ENCODE measurements around the gene USE1.

USE1 gene

GRCh38 chr19:17211547-17212446 is 3.4 kb upstream of the USE1 start:
- H4K8ac ChIP-seq (ENCODE audit: low read depth, low read length), result no peak overlapping the region
- H2BK12ac ChIP-seq (ENCODE audit: low read length), result no peak overlapping the region
- peaks cover 59 to 60% of the 10 kb centered on the region in 2 experiments for H3K36me3 ChIP-seq (ENCODE audit: control insufficient read depth in 1 of 2, insufficient read depth in 2 of 2, low read length in 2 of 2)
- H2AFZ ChIP-seq (ENCODE audit: insufficient read depth, low read length, poor library complexity), result no peak overlapping the region
- H3K27ac ChIP-seq (ENCODE audit: low read depth, low read length), result no peak overlapping the region
- H2BK120ac ChIP-seq (ENCODE audit: insufficient read depth, low read length, poor library complexity), result no peak overlapping the region
- H3K9ac ChIP-seq (ENCODE audit: low read length), result no peak overlapping the region
- no peak overlapping the region for H4K91ac ChIP-seq (ENCODE audit: low read depth, low read length)
- peaks cover 13% of the 10 kb centered on the region for H3K79me1 ChIP-seq (ENCODE audit: low read length)
- H3K9me3 ChIP-seq (ENCODE audit: insufficient read depth, low read depth, low read length), result peaks cover 3% of the 10 kb centered on the region
- no peak overlapping the region for H4K12ac ChIP-seq (ENCODE audit: low read depth, low read length)
- H2BK5ac ChIP-seq (ENCODE audit: low read depth, low read length, poor library complexity), result no peak overlapping the region
- no peak overlapping the region for H3K4me2 ChIP-seq (ENCODE audit: low read length)
- H3K79me2 ChIP-seq (ENCODE audit: control insufficient read depth, insufficient read depth, low read length, poor library complexity), result peaks cover 6% of the 10 kb centered on the region
- no peak overlapping the region for H3K14ac ChIP-seq (ENCODE audit: low read length)
- H3K4ac ChIP-seq (ENCODE audit: low read depth, low read length), result no peak overlapping the region
- H3K4me3 ChIP-seq (ENCODE audit: low read depth, low read length), result no peak overlapping the region
- no peaks in the 10 kb centered on the region for H3K27me3 ChIP-seq (ENCODE audit: insufficient read depth, low read length)
- no peak overlapping the region for H3K18ac ChIP-seq (ENCODE audit: low read length)
- WGBS (ENCODE audit: extremely low coverage, insufficient coverage, insufficient read length), result no CpG with 5 or more reads among the region's 58 CpGs
- H2AK5ac ChIP-seq (ENCODE audit: low read length), result no peak overlapping the region
- H3K4me1 ChIP-seq (ENCODE audit: control insufficient read depth in 1 of 2, insufficient read depth in 2 of 2, low read length in 2 of 2), result peaks cover 12 to 13% of the 10 kb centered on the region in 2 experiments
- no peak overlapping the region for H3K23ac ChIP-seq (ENCODE audit: low read length)
- no peak for DNase-seq

- Histone ChIP-seq H3K4ac (ENCODE audit: low read depth, low read length) (no peak overlapping the region), H3K27me3 (ENCODE audit: insufficient read depth, low read length) (no peaks in the 10 kb centered on the region), H3K9ac (ENCODE audit: low read length) (no peak overlapping the region), H2AFZ (ENCODE audit: insufficient read depth, low read length, poor library complexity) (no peak overlapping the region), H3K4me3 (ENCODE audit: low read depth, low read length) (no peak overlapping the region), H2BK12ac (ENCODE audit: low read length) (no peak overlapping the region), H2BK120ac (ENCODE audit: insufficient read depth, low read length, poor library complexity) (no peak overlapping the region), H3K4me2 (ENCODE audit: low read length) (no peak overlapping the region), H3K36me3 (ENCODE audit: control insufficient read depth in 1 of 2, insufficient read depth in 2 of 2, low read length in 2 of 2) (peaks cover 66 to 67% of the 10 kb centered on the region in 2 experiments), H3K79me1 (ENCODE audit: low read length) (peaks cover 13% of the 10 kb centered on the region), H3K79me2 (ENCODE audit: control insufficient read depth, insufficient read depth, low read length, poor library complexity) (peaks cover 6% of the 10 kb centered on the region), H3K23ac (ENCODE audit: low read length) (no peak overlapping the region), H2AK5ac (ENCODE audit: low read length) (no peak overlapping the region), H3K18ac (ENCODE audit: low read length) (no peak overlapping the region), H2BK5ac (ENCODE audit: low read depth, low read length, poor library complexity) (no peak overlapping the region), H3K27ac (ENCODE audit: low read depth, low read length) (no peak overlapping the region), H3K9me3 (ENCODE audit: insufficient read depth, low read depth, low read length) (peaks cover 5% of the 10 kb centered on the region), H4K12ac (ENCODE audit: low read depth, low read length) (no peak overlapping the region), H3K4me1 (ENCODE audit: control insufficient read depth in 1 of 2, insufficient read depth in 2 of 2, low read length in 2 of 2) (peaks cover 12 to 13% of the 10 kb centered on the region in 2 experiments), H4K8ac (ENCODE audit: low read depth, low read length) (no peak overlapping the region), H4K91ac (ENCODE audit: low read depth, low read length) (no peak overlapping the region), H3K14ac (ENCODE audit: low read length) (no peak overlapping the region)
- no peak for DNase-seq
- no CpG with 5 or more reads among the region's 5 CpGs for WGBS (ENCODE audit: extremely low coverage, insufficient coverage, insufficient read length)
Measured at GRCh38 chr19:17213334-17213733, 1.8 kb upstream of the USE1 start.

GRCh38 chr19:17214508-17215126 is 540 bp upstream of the USE1 start:
- peak overlapping the region; percentile 92 for H4K8ac ChIP-seq (ENCODE audit: low read depth, low read length)
- peak in 1 of 2 donors; percentile 21 for DNase-seq
- H2BK12ac ChIP-seq (ENCODE audit: low read length), result peak overlapping the region; percentile 59
- H3K79me1 ChIP-seq (ENCODE audit: low read length), result peaks cover 13% of the 10 kb centered on the region
- WGBS (ENCODE audit: extremely low coverage, insufficient coverage, insufficient read length), result no CpG with 5 or more reads among the region's 16 CpGs
- H3K23ac ChIP-seq (ENCODE audit: low read length), result no peak overlapping the region
- H2BK5ac ChIP-seq (ENCODE audit: low read depth, low read length, poor library complexity), result peak overlapping the region; percentile 38
- peak overlapping the region; percentile 61 for H3K4ac ChIP-seq (ENCODE audit: low read depth, low read length)
- H3K9me3 ChIP-seq (ENCODE audit: insufficient read depth, low read depth, low read length), result peaks cover 5% of the 10 kb centered on the region
- H2AK5ac ChIP-seq (ENCODE audit: low read length), result peak overlapping the region; percentile 85
- H2AFZ ChIP-seq (ENCODE audit: insufficient read depth, low read length, poor library complexity), result peak overlapping the region; percentile 33
- peak overlapping the region; percentile 96 for H4K12ac ChIP-seq (ENCODE audit: low read depth, low read length)
- H4K91ac ChIP-seq (ENCODE audit: low read depth, low read length), result peak overlapping the region; percentile 94
- H3K14ac ChIP-seq (ENCODE audit: low read length), result peak overlapping the region; percentile 75
- no peaks in the 10 kb centered on the region for H3K27me3 ChIP-seq (ENCODE audit: insufficient read depth, low read length)
- H3K9ac ChIP-seq (ENCODE audit: low read length), result peak overlapping the region; percentile 34
- H3K27ac ChIP-seq (ENCODE audit: low read depth, low read length), result peak overlapping the region; percentile 84
- H2BK120ac ChIP-seq (ENCODE audit: insufficient read depth, low read length, poor library complexity), result peak overlapping the region; percentile 61
- H3K36me3 ChIP-seq (ENCODE audit: control insufficient read depth in 1 of 2, insufficient read depth in 2 of 2, low read length in 2 of 2), result peaks cover 61% of the 10 kb centered on the region in 2 experiments
- H3K18ac ChIP-seq (ENCODE audit: low read length), result no peak overlapping the region
- H3K79me2 ChIP-seq (ENCODE audit: control insufficient read depth, insufficient read depth, low read length, poor library complexity), result peaks cover 6% of the 10 kb centered on the region
- peak overlapping the region; percentile 78 for H3K4me3 ChIP-seq (ENCODE audit: low read depth, low read length)
- peak overlapping the region; percentile 71 for H3K4me2 ChIP-seq (ENCODE audit: low read length)
- H3K4me1 ChIP-seq (ENCODE audit: control insufficient read depth in 1 of 2, insufficient read depth in 2 of 2, low read length in 2 of 2), result peaks cover 12 to 13% of the 10 kb centered on the region in 2 experiments

- peak overlapping the region; percentile 49 for H3K4me2 ChIP-seq (ENCODE audit: low read length)
- peaks cover 5% of the 10 kb centered on the region for H3K9me3 ChIP-seq (ENCODE audit: insufficient read depth, low read depth, low read length)
- H4K91ac ChIP-seq (ENCODE audit: low read depth, low read length), result peak overlapping the region; percentile 80
- H3K4ac ChIP-seq (ENCODE audit: low read depth, low read length), result peak overlapping the region; percentile 22
- H3K9ac ChIP-seq (ENCODE audit: low read length), result no peak overlapping the region
- H2BK5ac ChIP-seq (ENCODE audit: low read depth, low read length, poor library complexity), result no peak overlapping the region
- peaks cover 15% of the 10 kb centered on the region for H3K79me1 ChIP-seq (ENCODE audit: low read length)
- peak overlapping the region; percentile 91 for H4K12ac ChIP-seq (ENCODE audit: low read depth, low read length)
- H2BK12ac ChIP-seq (ENCODE audit: low read length), result peak overlapping the region; percentile 51
- H3K14ac ChIP-seq (ENCODE audit: low read length), result no peak overlapping the region
- peak overlapping the region; percentile 56 for H2AFZ ChIP-seq (ENCODE audit: insufficient read depth, low read length, poor library complexity)
- H3K23ac ChIP-seq (ENCODE audit: low read length), result no peak overlapping the region
- H4K8ac ChIP-seq (ENCODE audit: low read depth, low read length), result peak overlapping the region; percentile 91
- H2AK5ac ChIP-seq (ENCODE audit: low read length), result peak overlapping the region; percentile 33
- H3K27ac ChIP-seq (ENCODE audit: low read depth, low read length), result no peak overlapping the region
- H2BK120ac ChIP-seq (ENCODE audit: insufficient read depth, low read length, poor library complexity), result no peak overlapping the region
- no CpG with 5 or more reads among the region's 13 CpGs for WGBS (ENCODE audit: extremely low coverage, insufficient coverage, insufficient read length)
- peaks cover 46 to 48% of the 10 kb centered on the region in 2 experiments for H3K36me3 ChIP-seq (ENCODE audit: control insufficient read depth in 1 of 2, insufficient read depth in 2 of 2, low read length in 2 of 2)
- peak overlapping the region; percentile 7 for H3K18ac ChIP-seq (ENCODE audit: low read length)
- no peak for DNase-seq
- H3K4me3 ChIP-seq (ENCODE audit: low read depth, low read length), result no peak overlapping the region
- H3K79me2 ChIP-seq (ENCODE audit: control insufficient read depth, insufficient read depth, low read length, poor library complexity), result peaks cover 6% of the 10 kb centered on the region
- no peaks in the 10 kb centered on the region for H3K27me3 ChIP-seq (ENCODE audit: insufficient read depth, low read length)
- H3K4me1 ChIP-seq (ENCODE audit: control insufficient read depth in 1 of 2, insufficient read depth in 2 of 2, low read length in 2 of 2), result peaks cover 14 to 16% of the 10 kb centered on the region in 2 experiments
Measured at GRCh38 chr19:17216058-17216670, 1.0 kb downstream of the USE1 start.

Data from trophoblast cell (in vitro differentiated cells and primary cell).